HepG2 (cell line): ENCODE measurements around the gene C1GALT1. TPM values are rescaled to one million over a fixed set of nuclear protein-coding genes. Genes with fewer than 3 reads are reported as not detected.
A peak's percentile ranks its signal among the peaks of the same experiment; 100 is the strongest.

Experiments used
- MED1 ChIP-seq: sonication (generic); formaldehyde crosslinking; IDR thresholded peaks from 2 replicates; pipeline ENCODE4 v1.4.0; 2020; ENCODE audit warnings: missing genetic modification reagents
- SOX6 ChIP-seq, 2 experiments: fragments of 450-650 bp in 1 of 2; sonication (generic) in 1 of 2; formaldehyde crosslinking in 1 of 2; IDR thresholded peaks; 2 replicates each; pipeline versions ENCODE4 v1.4.0 to v1.6.1; 2017 to 2020; ENCODE audit warnings: antibody characterized with exemption in 1 of 2, mild to moderate bottlenecking in 1 of 2, missing genetic modification reagents in 1 of 2
- ZNF296 ChIP-seq: sonication (generic); formaldehyde crosslinking; conservative IDR thresholded peaks from 2 replicates; pipeline ENCODE4 v1.5.0; 2020; ENCODE audit warnings: mild to moderate bottlenecking, missing genetic modification reagents
- polyA plus RNA-seq, 8 experiments: library from polyadenylated mRNA; depleted of rRNA in 3 of 8; stranded (reverse) in 7 of 8; unstranded in 1 of 8; fragments of >200 nt; fragmentation: Illumina TruSeq in 4 of 8; extraction: Trizol in 4 of 8; gene quantifications; 2 replicates each; pipeline versions ENCODE4 v1.2.1 to v1.2.3, GENCODE V29; 2011 to 2016; ENCODE audit warnings: low read depth in 4 of 8, missing spikeins in 1 of 8, mixed read lengths in 1 of 8; ENCODE audit not compliant: insufficient read depth in 1 of 8
- total RNA-seq, 5 experiments: library from RNA; depleted of rRNA; stranded (reverse); fragments of >200 nt; fragmentation: Illumina TruSeq; extraction: Trizol; gene quantifications; 2 replicates each; pipeline ENCODE4 v1.2.3, GENCODE V29; 2016; ENCODE audit warnings: low read depth in 1 of 5
- TF ChIP-seq, protein P1 (sequence below): sonication (generic); formaldehyde crosslinking; IDR thresholded peaks from 2 replicates; pipeline ENCODE4 v1.4.0; 2020; ENCODE audit warnings: mild to moderate bottlenecking, missing genetic modification reagents, borderline replicate concordance
- TF ChIP-seq, protein P2 (sequence below): sonication (generic); formaldehyde crosslinking; IDR thresholded peaks from 2 replicates; pipeline ENCODE4 v1.5.1; 2020; ENCODE audit warnings: missing genetic modification reagents, mild to moderate bottlenecking, borderline replicate concordance

C1GALT1 gene
- total and polyA plus RNA-seq, 2 of the 13 experiments (the other 11 are each of a cell fraction or from before 2014, with no cell fraction given) = 57.1 to 65.9 TPM

DNA sequence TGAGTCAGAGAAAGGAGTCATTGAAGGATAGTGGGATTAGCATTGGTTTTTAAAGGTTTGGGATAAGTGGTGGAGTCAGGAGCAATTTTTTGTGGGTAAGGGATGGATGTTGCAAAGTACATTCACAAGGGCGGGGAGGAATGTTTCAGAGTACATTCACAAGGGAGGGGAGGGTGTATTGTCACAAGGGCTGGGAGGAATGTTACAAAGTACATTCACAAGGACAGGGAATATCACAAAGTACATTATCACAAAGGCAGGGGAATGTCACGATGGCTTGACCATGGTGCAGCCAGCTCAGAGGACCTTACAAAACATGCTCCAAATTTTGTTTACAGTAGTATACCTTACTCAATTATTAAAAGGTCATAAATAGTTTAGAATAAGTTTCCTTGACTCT is 30.3 kb downstream of the C1GALT1 start (continued):
- no peak for TF ChIP-seq ZNF296 (CRISPR knock-in tag)
- TF ChIP-seq, protein P1, sequence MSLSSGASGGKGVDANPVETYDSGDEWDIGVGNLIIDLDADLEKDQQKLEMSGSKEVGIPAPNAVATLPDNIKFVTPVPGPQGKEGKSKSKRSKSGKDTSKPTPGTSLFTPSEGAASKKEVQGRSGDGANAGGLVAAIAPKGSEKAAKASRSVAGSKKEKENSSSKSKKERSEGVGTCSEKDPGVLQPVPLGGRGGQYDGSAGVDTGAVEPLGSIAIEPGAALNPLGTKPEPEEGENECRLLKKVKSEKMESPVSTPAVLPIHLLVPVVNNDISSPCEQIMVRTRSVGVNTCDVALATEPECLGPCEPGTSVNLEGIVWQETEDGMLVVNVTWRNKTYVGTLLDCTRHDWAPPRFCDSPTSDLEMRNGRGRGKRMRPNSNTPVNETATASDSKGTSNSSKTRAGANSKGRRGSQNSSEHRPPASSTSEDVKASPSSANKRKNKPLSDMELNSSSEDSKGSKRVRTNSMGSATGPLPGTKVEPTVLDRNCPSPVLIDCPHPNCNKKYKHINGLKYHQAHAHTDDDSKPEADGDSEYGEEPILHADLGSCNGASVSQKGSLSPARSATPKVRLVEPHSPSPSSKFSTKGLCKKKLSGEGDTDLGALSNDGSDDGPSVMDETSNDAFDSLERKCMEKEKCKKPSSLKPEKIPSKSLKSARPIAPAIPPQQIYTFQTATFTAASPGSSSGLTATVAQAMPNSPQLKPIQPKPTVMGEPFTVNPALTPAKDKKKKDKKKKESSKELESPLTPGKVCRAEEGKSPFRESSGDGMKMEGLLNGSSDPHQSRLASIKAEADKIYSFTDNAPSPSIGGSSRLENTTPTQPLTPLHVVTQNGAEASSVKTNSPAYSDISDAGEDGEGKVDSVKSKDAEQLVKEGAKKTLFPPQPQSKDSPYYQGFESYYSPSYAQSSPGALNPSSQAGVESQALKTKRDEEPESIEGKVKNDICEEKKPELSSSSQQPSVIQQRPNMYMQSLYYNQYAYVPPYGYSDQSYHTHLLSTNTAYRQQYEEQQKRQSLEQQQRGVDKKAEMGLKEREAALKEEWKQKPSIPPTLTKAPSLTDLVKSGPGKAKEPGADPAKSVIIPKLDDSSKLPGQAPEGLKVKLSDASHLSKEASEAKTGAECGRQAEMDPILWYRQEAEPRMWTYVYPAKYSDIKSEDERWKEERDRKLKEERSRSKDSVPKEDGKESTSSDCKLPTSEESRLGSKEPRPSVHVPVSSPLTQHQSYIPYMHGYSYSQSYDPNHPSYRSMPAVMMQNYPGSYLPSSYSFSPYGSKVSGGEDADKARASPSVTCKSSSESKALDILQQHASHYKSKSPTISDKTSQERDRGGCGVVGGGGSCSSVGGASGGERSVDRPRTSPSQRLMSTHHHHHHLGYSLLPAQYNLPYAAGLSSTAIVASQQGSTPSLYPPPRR (CRISPR knock-in tag) = no peak
- no peak for TF ChIP-seq SOX6 (IDR thresholded peaks at IDR 0.05)
- TF ChIP-seq SOX6 (CRISPR knock-in tag; IDR thresholded peaks at IDR 0.05) = peak; percentile 68
- TF ChIP-seq, protein P2, sequence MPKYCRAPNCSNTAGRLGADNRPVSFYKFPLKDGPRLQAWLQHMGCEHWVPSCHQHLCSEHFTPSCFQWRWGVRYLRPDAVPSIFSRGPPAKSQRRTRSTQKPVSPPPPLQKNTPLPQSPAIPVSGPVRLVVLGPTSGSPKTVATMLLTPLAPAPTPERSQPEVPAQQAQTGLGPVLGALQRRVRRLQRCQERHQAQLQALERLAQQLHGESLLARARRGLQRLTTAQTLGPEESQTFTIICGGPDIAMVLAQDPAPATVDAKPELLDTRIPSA (CRISPR knock-in tag) = no peak
- TF ChIP-seq MED1 (CRISPR knock-in tag) = 0 out of 2 replicates have a peak, but pooled peaks have one; percentile 43
